ENCODE measurements around the gene NRBF2. TPM values are rescaled to one million over a fixed set of nuclear protein-coding genes. Genes with fewer than 3 reads are reported as not detected.

Gene NRBF2
- polyA plus RNA-seq, 3 donors, result 13.6 to 38.1 (median 17.9) TPM

DNA sequence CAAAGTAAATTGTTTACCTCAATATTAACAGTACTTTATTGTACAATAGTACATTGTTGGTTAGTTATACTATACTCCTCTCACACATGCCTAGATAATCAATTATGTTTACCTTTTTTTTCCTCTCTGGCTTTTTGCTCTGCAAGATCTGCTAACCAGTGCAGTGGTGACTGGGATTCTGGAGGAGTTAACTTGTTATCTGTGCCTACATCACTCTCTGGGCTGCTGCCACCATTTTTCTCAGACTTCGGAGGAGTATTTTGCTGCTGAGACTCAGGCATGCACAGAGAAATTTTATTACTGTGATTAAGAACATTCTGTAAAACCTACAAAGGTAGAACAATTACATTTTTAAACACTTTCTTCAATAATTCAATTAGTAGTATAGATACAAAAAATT is 59.7 kb downstream of the NRBF2 start:
- TF ChIP-seq, protein P1, sequence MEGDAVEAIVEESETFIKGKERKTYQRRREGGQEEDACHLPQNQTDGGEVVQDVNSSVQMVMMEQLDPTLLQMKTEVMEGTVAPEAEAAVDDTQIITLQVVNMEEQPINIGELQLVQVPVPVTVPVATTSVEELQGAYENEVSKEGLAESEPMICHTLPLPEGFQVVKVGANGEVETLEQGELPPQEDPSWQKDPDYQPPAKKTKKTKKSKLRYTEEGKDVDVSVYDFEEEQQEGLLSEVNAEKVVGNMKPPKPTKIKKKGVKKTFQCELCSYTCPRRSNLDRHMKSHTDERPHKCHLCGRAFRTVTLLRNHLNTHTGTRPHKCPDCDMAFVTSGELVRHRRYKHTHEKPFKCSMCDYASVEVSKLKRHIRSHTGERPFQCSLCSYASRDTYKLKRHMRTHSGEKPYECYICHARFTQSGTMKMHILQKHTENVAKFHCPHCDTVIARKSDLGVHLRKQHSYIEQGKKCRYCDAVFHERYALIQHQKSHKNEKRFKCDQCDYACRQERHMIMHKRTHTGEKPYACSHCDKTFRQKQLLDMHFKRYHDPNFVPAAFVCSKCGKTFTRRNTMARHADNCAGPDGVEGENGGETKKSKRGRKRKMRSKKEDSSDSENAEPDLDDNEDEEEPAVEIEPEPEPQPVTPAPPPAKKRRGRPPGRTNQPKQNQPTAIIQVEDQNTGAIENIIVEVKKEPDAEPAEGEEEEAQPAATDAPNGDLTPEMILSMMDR (IDR thresholded peaks at IDR 0.05), result no peak
- Mint-ChIP-seq H3K36me3 (peaks cover 80 to 95% of the 10 kb centered on the region in 2 donors), H3K4me1 (no peaks in the 10 kb centered on the region), H3K27ac (peak overlapping the region in 2 of 7 donors; percentile 2 to 15), H3K4me3 (no peak overlapping the region), H3K9me3 (no peaks in the 10 kb centered on the region), H3K27me3 (ENCODE audit: low read depth in 3 of 3) (no peaks in the 10 kb centered on the region)
- H3K36me3 ChIP-seq (replicated peaks in 1 of 2; ENCODE audit: control insufficient read depth in 1 of 2, insufficient read depth in 2 of 2, low read length in 2 of 2), result peaks cover 95 to 96% of the 10 kb centered on the region in 2 donors
- H3K27me3 ChIP-seq (ENCODE audit: control insufficient read depth in 2 of 2, insufficient read depth in 2 of 2, low read length in 2 of 2), result no peaks in the 10 kb centered on the region
- no CpG with 5 or more reads among the region's 1 CpG for WGBS (ENCODE audit: insufficient coverage)
- no peaks in the 10 kb centered on the region for H3K4me1 ChIP-seq (ENCODE audit: control insufficient read depth in 1 of 2, insufficient read depth in 2 of 2, low read length in 2 of 2)
- H3K79me2 ChIP-seq (ENCODE audit: insufficient read depth, low read length), result no peaks in the 10 kb centered on the region
- no peak overlapping the region for H2AFZ ChIP-seq (ENCODE audit: insufficient read depth, low read depth, low read length, poor library complexity, severe bottlenecking)
- intact Hi-C loops (cut with micrococcal nuclease), result no loop called here
- H3K4me3 ChIP-seq (replicated peaks in 1 of 3; ENCODE audit: low read depth in 2 of 3, low read length in 3 of 3), result no peak overlapping the region
- H3K4me2 ChIP-seq (replicated peaks; ENCODE audit: extremely low read depth, low read length, poor library complexity, severe bottlenecking), result no peak overlapping the region
- H3K9ac ChIP-seq (ENCODE audit: insufficient read depth, low read length, poor library complexity, severe bottlenecking), result no peak overlapping the region
- no peak overlapping the region for H3K27ac ChIP-seq (ENCODE audit: low read depth in 1 of 2, low read length in 2 of 2)
- peaks cover 75% of the 10 kb centered on the region for H4K20me1 ChIP-seq (ENCODE audit: insufficient read depth, low read length)
- H3K9me3 ChIP-seq (replicated peaks in 1 of 2; ENCODE audit: control insufficient read depth in 1 of 2, insufficient read depth in 1 of 2, low read length in 2 of 2), result no peaks in the 10 kb centered on the region
- DNase-seq, result no peak

DNA sequence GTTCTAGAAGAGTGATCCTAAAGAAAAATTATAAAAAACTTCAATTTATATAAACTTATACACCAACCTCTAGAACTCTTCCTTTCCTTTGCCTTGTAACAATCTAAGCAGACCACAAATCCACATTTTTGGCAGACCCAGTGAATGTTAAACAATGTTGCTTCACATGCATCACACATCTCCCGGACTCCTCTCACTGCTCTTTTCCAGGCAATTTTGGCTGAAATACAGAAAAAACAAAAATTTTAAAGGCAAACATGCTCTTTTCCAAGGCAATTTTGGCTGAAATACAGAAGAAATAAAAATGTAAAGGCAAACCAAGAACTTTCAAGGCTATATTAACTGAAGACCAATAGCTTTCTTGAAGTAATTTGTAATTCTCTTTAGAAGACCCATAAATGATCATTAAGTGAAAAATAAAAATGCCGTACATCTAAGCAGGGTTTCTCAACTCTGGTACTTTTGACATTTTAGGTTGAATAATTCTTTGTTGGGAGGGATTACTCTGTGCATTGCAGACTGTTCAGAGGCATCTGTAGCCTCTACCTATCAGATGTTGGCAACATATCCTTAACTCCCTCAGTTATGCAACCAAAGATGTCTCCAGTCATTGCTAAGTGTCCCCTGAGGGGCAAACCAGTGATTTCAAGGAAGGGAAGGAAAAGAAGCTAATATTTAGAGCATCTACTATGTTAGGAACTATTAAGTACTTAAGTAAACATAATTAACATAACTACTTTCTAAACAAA is 64.4 kb downstream of the NRBF2 start:
- Histone ChIP-seq H3K4me3 (replicated peaks in 1 of 3; ENCODE audit: low read depth in 2 of 3, low read length in 3 of 3) (no peak overlapping the region), H3K79me2 (ENCODE audit: insufficient read depth, low read length) (peaks cover 6% of the 10 kb centered on the region), H3K36me3 (replicated peaks in 1 of 2; ENCODE audit: control insufficient read depth in 1 of 2, insufficient read depth in 2 of 2, low read length in 2 of 2) (peaks cover 90 to 97% of the 10 kb centered on the region in 2 donors), H3K9ac (ENCODE audit: insufficient read depth, low read length, poor library complexity, severe bottlenecking) (no peak overlapping the region), H3K4me1 (ENCODE audit: control insufficient read depth in 1 of 2, insufficient read depth in 2 of 2, low read length in 2 of 2) (no peaks in the 10 kb centered on the region), H3K27ac (ENCODE audit: low read depth in 1 of 2, low read length in 2 of 2) (no peak overlapping the region), H3K4me2 (replicated peaks; ENCODE audit: extremely low read depth, low read length, poor library complexity, severe bottlenecking) (no peak overlapping the region), H4K20me1 (ENCODE audit: insufficient read depth, low read length) (peaks cover 82% of the 10 kb centered on the region), H3K9me3 (replicated peaks in 1 of 2; ENCODE audit: control insufficient read depth in 1 of 2, insufficient read depth in 1 of 2, low read length in 2 of 2) (no peaks in the 10 kb centered on the region), H2AFZ (ENCODE audit: insufficient read depth, low read depth, low read length, poor library complexity, severe bottlenecking) (no peak overlapping the region), H3K27me3 (ENCODE audit: control insufficient read depth in 2 of 2, insufficient read depth in 2 of 2, low read length in 2 of 2) (no peaks in the 10 kb centered on the region)
- Mint-ChIP-seq H3K4me3 (no peak overlapping the region), H3K27ac (peak overlapping the region in 1 of 7 donors; percentile 48), H3K4me1 (no peaks in the 10 kb centered on the region), H3K27me3 (ENCODE audit: low read depth in 3 of 3) (no peaks in the 10 kb centered on the region), H3K9me3 (peaks cover 0 to 2% (median 0%) of the 10 kb centered on the region in 7 donors), H3K36me3 (peaks cover 75 to 87% of the 10 kb centered on the region in 2 donors)
- no CpG with 5 or more reads among the region's 2 CpGs for WGBS (ENCODE audit: insufficient coverage)
- TF ChIP-seq, protein P1 (IDR thresholded peaks at IDR 0.05), result no peak
- no peak for DNase-seq
- intact Hi-C loops (cut with micrococcal nuclease), result no loop called here

All from CD14-positive monocyte (primary cell).